Activated CD4-positive, alpha-beta T cell treated with anti-CD3 and anti-CD28 coated beads, Interleukin-2, amount 10 ng/mL, durations not matched to agents 24 days and 14 days (primary cell): ENCODE results near the gene CAPSL. TPM values are rescaled to one million over a fixed set of nuclear protein-coding genes. Genes with fewer than 3 reads are reported as not detected.
A peak's percentile ranks its signal among the peaks of the same experiment; 100 is the strongest.
"Not testable (repeated sequence)": the region's sequence is repeated elsewhere in the genome, so short reads cannot be mapped to it uniquely, and the experiment has no call there.

Experiments used
- DNase-seq: peaks from one replicate; pipeline ENCODE4 v3.0.0; 2022
- H3K27ac Mint-ChIP-seq: one replicate; pipeline ENCODE4 v1.8.0; 2022; ENCODE audit warnings: mild to moderate bottlenecking, mixed read lengths
- H3K27me3 Mint-ChIP-seq: one replicate; pipeline ENCODE4 v1.8.0; 2022; ENCODE audit warnings: mixed read lengths
- H3K36me3 Mint-ChIP-seq: one replicate; pipeline ENCODE4 v1.8.0; 2022; ENCODE audit warnings: low read depth, mild to moderate bottlenecking, mixed read lengths
- H3K4me1 Mint-ChIP-seq: one replicate; pipeline ENCODE4 v1.8.0; 2021; ENCODE audit warnings: mixed read lengths
- H3K4me3 Mint-ChIP-seq: one replicate; pipeline ENCODE4 v1.8.0; 2022; ENCODE audit warnings: mild to moderate bottlenecking, moderate library complexity, mixed read lengths
- H3K9me3 Mint-ChIP-seq: one replicate; pipeline ENCODE4 v1.8.0; 2021; ENCODE audit warnings: mixed read lengths
- intact Hi-C: fragments of 100-400 bp; cut with micrococcal nuclease; formaldehyde crosslinking; loops from one replicate; pipeline ENCODE4 v1.15.1; 2023
- total RNA-seq: library from RNA; stranded (reverse); gene quantifications from 2 replicates; pipeline ENCODE4 v1.2.3, GENCODE V29; 2022

CAPSL gene
- not detected in 2 replicates for total RNA-seq

- intact Hi-C loops = no loop called here
- H3K27ac Mint-ChIP-seq = no peak within 1 kb of the TSS
These were observed at the start of gene CAPSL for GRCh38 chr5:35938568-35939227. Gene CAPSL, minus strand, starts transcription at chr5:35938622. Its CDS starts 17,502 bp downstream, at chr5:35921120.

GRCh38 chr5:35987776-35988175, 49.4 kb upstream of the CAPSL start:
- Mint-ChIP-seq H3K36me3 (no peaks in the 10 kb centered on the region), H3K4me3 (no peak overlapping the region), H3K9me3 (peaks cover 2% of the 10 kb centered on the region), H3K4me1 (no peaks in the 10 kb centered on the region), H3K27ac (no peak overlapping the region), H3K27me3 (peaks cover 6% of the 10 kb centered on the region)
- no peak for DNase-seq
- intact Hi-C loops = no loop called here

More at GRCh38 chr5:35938568-35939227, at the start of gene CAPSL:
- Mint-ChIP-seq H3K9me3 (no peaks in the 10 kb centered on the region), H3K4me3 (no peak within 1 kb of the TSS), H3K4me1 (no peaks in the 10 kb centered on the region), H3K27me3 (peaks cover 17% of the 10 kb centered on the region), H3K36me3 (no peaks in the 10 kb centered on the region)
- peak; percentile 53 for DNase-seq

DNA sequence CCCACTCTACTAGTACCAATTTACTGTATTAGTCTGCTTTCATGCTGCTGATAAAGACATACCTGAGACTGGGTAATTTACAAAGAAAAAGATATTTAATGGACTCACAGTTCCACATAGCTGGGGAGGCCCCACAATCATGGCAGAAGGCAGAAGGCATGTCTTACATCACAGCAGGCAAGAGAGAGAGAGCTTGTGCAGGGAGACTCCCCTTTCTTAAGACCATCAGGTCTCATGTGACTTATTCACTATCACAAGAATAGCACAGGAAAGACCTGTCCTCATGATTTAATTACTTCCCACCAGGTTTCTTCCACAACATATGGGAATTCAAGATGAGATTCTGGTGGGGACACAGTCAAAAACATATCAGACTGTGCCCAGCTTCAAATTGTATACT, 41.3 kb upstream of the CAPSL start:
- DNase-seq = no peak
- Mint-ChIP-seq H3K36me3 (no peaks in the 10 kb centered on the region), H3K9me3 (peaks cover 15% of the 10 kb centered on the region), H3K27ac (no peak overlapping the region), H3K4me1 (no peaks in the 10 kb centered on the region), H3K4me3 (no peak overlapping the region), H3K27me3 (no peaks in the 10 kb centered on the region)
- intact Hi-C loops = no loop called here

- H3K36me3 Mint-ChIP-seq, H3K4me3 Mint-ChIP-seq, intact Hi-C loops, H3K4me1 Mint-ChIP-seq, H3K27ac Mint-ChIP-seq, H3K27me3 Mint-ChIP-seq, DNase-seq: not testable (repeated sequence)
- peaks cover 11% of the 10 kb centered on the region for H3K9me3 Mint-ChIP-seq
These were observed 38.4 kb upstream of the CAPSL start for GRCh38 chr5:35976859-35977258.

DNA sequence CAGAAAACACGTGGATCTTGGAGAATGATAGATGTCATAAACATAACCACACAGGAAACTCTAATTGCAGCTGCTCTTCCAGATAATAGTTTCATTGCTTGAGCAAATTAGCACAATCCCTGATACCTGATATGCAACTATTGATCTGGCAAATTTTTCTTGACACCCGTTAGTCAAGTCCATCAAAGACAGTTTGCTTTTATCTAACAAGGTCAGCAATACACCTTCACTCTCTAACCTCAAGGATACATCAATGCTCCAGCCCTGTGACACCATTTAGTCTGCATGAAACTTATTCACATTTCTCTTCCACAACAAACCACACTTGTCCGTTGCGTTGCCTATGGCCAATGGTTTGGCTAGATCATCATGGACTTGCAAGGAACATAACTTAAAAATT, 36.1 kb upstream of the CAPSL start:
- no peak overlapping the region for H3K27ac Mint-ChIP-seq
- H3K27me3 Mint-ChIP-seq = no peaks in the 10 kb centered on the region
- intact Hi-C loops = no loop called here
- no peak overlapping the region for H3K4me3 Mint-ChIP-seq
- no peak for DNase-seq
- H3K36me3 Mint-ChIP-seq = no peaks in the 10 kb centered on the region
- H3K9me3 Mint-ChIP-seq = peaks cover 7% of the 10 kb centered on the region
- no peaks in the 10 kb centered on the region for H3K4me1 Mint-ChIP-seq

DNA sequence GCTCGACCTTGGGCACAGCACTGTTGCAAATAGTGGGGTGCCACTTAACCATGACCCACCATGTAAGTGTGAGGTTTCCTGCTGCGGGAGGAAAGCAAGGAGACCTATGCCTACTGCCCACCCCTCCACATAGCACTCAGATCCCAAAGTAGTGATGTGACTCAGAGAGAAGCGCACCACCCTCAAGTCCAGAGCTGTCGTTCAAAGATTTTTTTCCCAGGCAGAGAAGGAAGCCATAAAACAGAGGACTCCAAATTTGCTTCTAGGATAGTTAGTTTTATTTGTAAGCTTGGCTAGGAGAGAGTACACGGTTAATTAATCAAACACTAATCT, 33.4 kb upstream of the CAPSL start:
- Mint-ChIP-seq H3K4me3 (no peak overlapping the region), H3K36me3 (no peaks in the 10 kb centered on the region), H3K27me3 (peaks cover 3% of the 10 kb centered on the region), H3K4me1 (no peaks in the 10 kb centered on the region), H3K27ac (no peak overlapping the region), H3K9me3 (no peaks in the 10 kb centered on the region)
- intact Hi-C loops = no loop called here
- DNase-seq = no peak

DNA sequence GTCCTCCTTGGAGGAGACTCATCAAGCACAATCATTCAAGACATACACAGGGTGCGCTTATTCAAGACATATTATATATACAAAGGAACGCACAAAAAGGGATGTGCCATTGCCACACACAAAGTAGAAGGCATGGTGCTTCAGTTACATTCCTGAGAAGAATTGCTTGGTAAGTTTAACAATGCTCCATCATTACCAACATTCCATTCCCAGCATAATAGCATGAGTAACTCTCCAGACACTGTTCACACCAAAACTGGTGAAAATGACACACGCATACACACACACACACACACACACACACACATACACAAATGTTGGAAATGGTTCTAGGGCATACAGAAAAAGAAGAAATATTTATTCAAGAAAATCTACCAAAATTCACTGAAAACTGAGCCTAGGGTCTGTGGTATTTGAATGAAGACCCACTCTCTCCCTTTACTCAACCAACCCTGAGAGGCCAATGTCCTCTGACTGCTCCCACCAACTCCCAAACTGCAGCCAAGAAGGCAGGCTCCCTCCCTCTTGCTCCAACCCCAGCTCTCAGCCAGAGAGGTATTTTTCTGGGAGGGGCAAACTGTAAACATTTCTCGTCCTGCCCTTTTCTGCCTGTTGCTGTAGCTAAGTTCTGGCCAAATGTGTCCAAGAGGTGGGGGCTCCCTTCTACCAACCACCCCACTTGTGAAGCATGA, 32.9 kb upstream of the CAPSL start:
- Mint-ChIP-seq H3K4me1 (no peaks in the 10 kb centered on the region), H3K27ac (no peak overlapping the region), H3K27me3 (peaks cover 3% of the 10 kb centered on the region), H3K9me3 (no peaks in the 10 kb centered on the region), H3K4me3 (no peak overlapping the region), H3K36me3 (no peaks in the 10 kb centered on the region)
- no peak for DNase-seq
- intact Hi-C loops = no loop called here

DNA sequence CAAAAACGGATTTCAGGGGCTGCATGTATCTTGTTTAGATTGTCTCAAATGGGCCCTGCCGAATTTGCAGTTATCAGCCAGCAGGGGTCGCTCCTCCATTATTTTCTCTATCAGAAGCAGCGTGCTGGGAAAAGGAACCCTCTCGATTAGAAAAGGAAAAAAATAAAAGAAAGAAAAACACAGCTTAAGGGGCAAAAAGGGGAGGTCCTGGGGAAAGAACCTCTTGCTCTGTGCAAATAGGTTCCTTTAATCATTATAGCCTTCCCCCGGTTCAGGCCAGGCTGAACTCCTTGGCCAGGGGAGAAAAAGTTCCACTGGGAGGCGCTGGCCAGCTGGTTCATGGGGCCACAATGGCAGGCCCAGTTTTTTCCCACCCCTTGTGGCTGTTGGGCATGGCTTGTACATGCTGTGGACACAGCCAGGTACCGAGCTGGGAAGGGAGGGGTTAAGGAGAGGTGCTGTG, 25.0 kb upstream of the CAPSL start:
- intact Hi-C loops = no loop called here
- Mint-ChIP-seq H3K36me3 (no peaks in the 10 kb centered on the region), H3K27me3 (peaks cover 12% of the 10 kb centered on the region), H3K4me1 (no peaks in the 10 kb centered on the region), H3K4me3 (no peak overlapping the region), H3K9me3 (no peaks in the 10 kb centered on the region), H3K27ac (no peak overlapping the region)
- no peak for DNase-seq

DNA sequence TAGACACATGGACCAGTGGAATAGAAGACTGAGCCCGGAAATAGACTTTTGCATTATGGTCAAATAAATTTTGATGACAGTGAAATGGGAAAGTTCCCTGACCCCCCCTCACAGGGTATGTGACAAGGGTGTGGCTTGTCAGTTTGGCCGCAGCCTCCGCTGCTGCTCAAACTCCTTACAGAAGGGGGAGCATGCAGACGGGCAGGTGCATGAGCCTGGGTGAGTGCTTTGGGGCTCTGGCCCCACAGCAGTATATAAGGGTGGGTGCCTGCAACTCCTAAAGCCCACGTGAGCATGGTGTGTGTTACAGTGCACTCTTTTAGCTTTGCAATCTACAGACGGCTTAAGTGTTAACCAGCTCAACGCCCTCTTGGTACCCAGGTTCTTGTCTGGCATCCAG, 21.9 kb upstream of the CAPSL start:
- no peak for DNase-seq
- intact Hi-C loops = no loop called here
- Mint-ChIP-seq H3K9me3 (no peaks in the 10 kb centered on the region), H3K27me3 (peaks cover 12% of the 10 kb centered on the region), H3K27ac (no peak overlapping the region), H3K4me1 (no peaks in the 10 kb centered on the region), H3K36me3 (no peaks in the 10 kb centered on the region), H3K4me3 (no peak overlapping the region)

DNA sequence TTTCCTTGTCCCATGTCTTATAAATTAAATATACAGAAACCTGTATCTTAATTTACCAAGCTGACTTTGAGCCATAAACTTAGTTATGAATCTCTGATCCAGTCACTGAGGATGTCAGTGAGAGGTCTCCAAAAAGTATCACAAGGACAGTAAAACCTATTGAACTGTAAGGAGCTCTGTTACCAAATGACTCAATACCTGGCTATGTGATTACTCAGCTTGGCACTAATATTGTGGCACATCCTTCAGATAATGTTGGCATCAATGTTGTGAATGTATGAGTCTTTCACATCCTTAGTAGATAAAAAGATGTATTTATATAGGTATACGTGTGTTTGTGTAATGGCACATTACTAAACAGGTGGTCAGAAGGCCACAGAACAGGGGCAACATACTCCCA, 18.0 kb upstream of the CAPSL start:
- no peaks in the 10 kb centered on the region for H3K4me1 Mint-ChIP-seq
- H3K27ac Mint-ChIP-seq = no peak overlapping the region
- H3K36me3 Mint-ChIP-seq = no peaks in the 10 kb centered on the region
- intact Hi-C loops = no loop called here
- H3K4me3 Mint-ChIP-seq = no peak overlapping the region
- H3K27me3 Mint-ChIP-seq = peaks cover 40% of the 10 kb centered on the region
- no peaks in the 10 kb centered on the region for H3K9me3 Mint-ChIP-seq
- no peak for DNase-seq

DNA sequence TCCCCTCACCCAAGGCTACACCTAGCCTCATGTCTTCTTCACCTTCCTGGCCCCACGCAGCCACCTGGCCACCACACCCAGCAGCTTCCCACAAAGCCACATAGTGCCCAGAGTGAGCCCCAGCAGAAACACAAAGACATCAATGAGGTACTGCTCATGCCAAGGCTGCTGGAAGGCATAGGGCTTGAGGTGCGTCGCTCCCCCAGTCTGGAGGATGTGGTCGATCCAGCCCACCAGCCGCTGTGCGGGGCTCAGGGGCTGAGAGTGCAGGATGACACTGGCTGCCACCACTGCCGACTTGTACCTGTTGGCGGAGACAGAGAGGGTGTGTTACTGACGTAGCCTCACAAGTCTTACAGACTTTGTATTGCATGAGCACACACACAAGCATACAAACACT, 15.8 kb upstream of the CAPSL start:
- no peak overlapping the region for H3K27ac Mint-ChIP-seq
- no peak overlapping the region for H3K4me3 Mint-ChIP-seq
- H3K4me1 Mint-ChIP-seq = no peaks in the 10 kb centered on the region
- DNase-seq = no peak
- no peaks in the 10 kb centered on the region for H3K36me3 Mint-ChIP-seq
- peaks cover 40% of the 10 kb centered on the region for H3K27me3 Mint-ChIP-seq
- intact Hi-C loops = no loop called here
- H3K9me3 Mint-ChIP-seq = no peaks in the 10 kb centered on the region

- DNase-seq = no peak
- Mint-ChIP-seq H3K27me3 (peaks cover 7% of the 10 kb centered on the region), H3K9me3 (no peaks in the 10 kb centered on the region), H3K4me3 (no peak overlapping the region), H3K27ac (no peak overlapping the region), H3K36me3 (no peaks in the 10 kb centered on the region), H3K4me1 (no peaks in the 10 kb centered on the region)
- intact Hi-C loops = no loop called here
These were observed 8.7 kb upstream of the CAPSL start for GRCh38 chr5:35947085-35947484.

DNA sequence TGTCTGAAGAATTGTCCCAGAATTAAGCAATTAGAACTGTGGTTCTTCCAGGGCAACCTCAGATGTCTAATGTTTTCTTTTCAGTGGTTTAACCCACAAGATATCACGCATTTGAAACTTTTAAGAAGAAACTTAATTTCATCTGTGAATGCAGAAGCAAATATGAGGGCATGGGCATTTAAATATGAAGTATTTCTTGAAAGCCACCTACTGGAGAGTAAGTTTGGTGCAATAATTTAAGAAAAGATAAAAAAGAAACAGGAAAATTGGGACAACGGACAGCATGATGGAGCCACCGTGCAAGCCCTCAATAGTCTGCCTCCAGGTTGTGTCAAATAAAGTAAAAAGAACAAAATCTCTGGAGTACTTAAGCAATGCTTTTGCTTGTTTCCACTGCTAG, 1.2 kb upstream of the CAPSL start:
- Mint-ChIP-seq H3K27me3 (peaks cover 17% of the 10 kb centered on the region), H3K4me1 (no peaks in the 10 kb centered on the region), H3K9me3 (no peaks in the 10 kb centered on the region), H3K36me3 (no peaks in the 10 kb centered on the region), H3K4me3 (no peak overlapping the region), H3K27ac (no peak overlapping the region)
- no peak for DNase-seq
- intact Hi-C loops = no loop called here

DNA sequence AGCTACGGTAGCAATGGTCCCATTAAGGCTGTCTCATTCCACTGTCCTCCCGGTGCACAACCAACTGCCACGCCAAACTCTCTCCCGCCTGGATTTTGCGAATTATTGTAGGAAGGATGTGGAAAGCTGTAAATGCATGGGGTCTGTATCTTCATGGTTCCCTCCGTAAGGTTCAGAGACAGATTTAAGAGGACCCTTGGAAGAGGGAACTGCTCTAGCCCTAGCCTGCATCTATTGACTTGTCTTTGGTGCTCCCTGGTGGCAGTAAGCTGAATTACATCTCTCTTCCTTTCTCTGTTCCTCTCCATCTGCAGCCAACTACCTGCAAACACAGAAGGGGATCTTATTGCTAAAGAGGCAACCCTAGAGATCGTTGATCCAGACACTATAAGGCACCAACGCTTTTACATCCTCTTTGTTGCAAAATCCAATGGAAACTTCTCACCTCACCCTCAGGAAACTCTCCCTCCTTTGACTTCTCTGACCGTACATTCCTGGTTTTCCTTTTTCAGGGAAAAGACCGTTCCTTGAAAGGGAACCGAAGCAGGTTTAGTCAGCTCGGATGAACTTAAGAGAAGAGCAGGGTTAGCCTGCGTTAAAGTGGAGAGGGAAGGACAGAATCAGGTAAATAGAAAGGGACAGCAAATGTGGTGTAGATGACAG, 11.9 kb downstream of the CAPSL start:
- H3K27me3 Mint-ChIP-seq = peaks cover 7% of the 10 kb centered on the region
- peaks cover 26% of the 10 kb centered on the region for H3K4me1 Mint-ChIP-seq
- H3K4me3 Mint-ChIP-seq = peak overlapping the region; percentile 50
- no peaks in the 10 kb centered on the region for H3K9me3 Mint-ChIP-seq
- peak; percentile 91 for DNase-seq
- no peaks in the 10 kb centered on the region for H3K36me3 Mint-ChIP-seq
- intact Hi-C loops = loop anchor here (1.0 to 5.0 kb wide), 5 partner anchors 189 to 924 kb away; no protein-coding TSS in a partner anchor
- H3K27ac Mint-ChIP-seq = no peak overlapping the region
